PC-9 (cell line): ENCODE data around the gene OSCP1. TPM values are rescaled to one million over a fixed set of nuclear protein-coding genes. Genes with fewer than 3 reads are reported as not detected.

Experiments
- BruUV-seq: library from RNA; stranded (reverse); fragments of 400-500 nt; replicated peaks from 2 replicates; lab custom pipeline; 2021; lab: Mats Ljungman, UMichigan
- CTCF ChIA-PET: fragments of 300-600 bp; sonication (Branson Sonifier 250); formaldehyde crosslinking; loops from one replicate; lab custom pipeline; 2022; ENCODE audit warnings: antibody characterized with exemption; lab: Charles Lee
- POLR2A ChIA-PET: fragments of 300-600 bp; sonication (Branson Sonifier 250); formaldehyde crosslinking; loops from one replicate; lab custom pipeline; 2022; ENCODE audit warnings: antibody characterized with exemption; ENCODE audit not compliant: unreplicated experiment; lab: Charles Lee
- DNase-seq, 2 experiments: peaks; one replicate each; pipeline versions ENCODE4 v3.0.0 to v3.0.0-alpha.2; 2015 to 2022; ENCODE audit warnings: mixed read lengths in 1 of 2
- H2AFZ ChIP-seq: fragments of 200-600 bp; sonication (generic); 2 replicates; pipeline ENCODE4 v1.8.1; 2017; ENCODE audit warnings: antibody characterized with exemption
- H3F3A ChIP-seq: fragments of 200-600 bp; sonication (generic); 2 replicates; pipeline ENCODE4 v1.8.1; 2017; ENCODE audit warnings: antibody characterized with exemption, mild to moderate bottlenecking, low read depth; ENCODE audit not compliant: insufficient read depth
- H3K27ac ChIP-seq: fragments of 200-600 bp; sonication (generic); 2 replicates; pipeline ENCODE4 v1.6.1; 2016; ENCODE audit warnings: mixed run types
- H3K27me3 ChIP-seq: fragments of 200-600 bp; sonication (generic); 2 replicates; pipeline ENCODE4 v1.6.1; 2016; ENCODE audit warnings: low read depth, mixed run types; ENCODE audit not compliant: insufficient read depth
- H3K36me3 ChIP-seq: fragments of 200-600 bp; sonication (generic); 2 replicates; pipeline ENCODE4 v1.6.1; 2016; ENCODE audit warnings: low read depth, mixed run types
- H3K4me1 ChIP-seq: fragments of 200-600 bp; sonication (generic); replicated peaks from 2 replicates; pipeline ENCODE4 v1.6.1; 2016; ENCODE audit warnings: mixed run types; ENCODE audit not compliant: insufficient read depth
- H3K4me2 ChIP-seq: fragments of 200-600 bp; sonication (generic); 2 replicates; pipeline ENCODE4 v1.6.1; 2017; ENCODE audit warnings: mixed run types
- H3K4me3 ChIP-seq: fragments of 200-600 bp; sonication (generic); 2 replicates; pipeline ENCODE4 v1.6.1; 2016; ENCODE audit warnings: mixed run types
- H3K79me2 ChIP-seq: fragments of 200-600 bp; sonication (generic); 2 replicates; pipeline ENCODE4 v1.6.1; 2017; ENCODE audit warnings: low read depth, mixed run types
- H3K9me2 ChIP-seq: fragments of 200-600 bp; sonication (generic); 2 replicates; pipeline ENCODE4 v1.8.1; 2017; ENCODE audit warnings: mild to moderate bottlenecking; ENCODE audit not compliant: insufficient read depth
- H3K9me3 ChIP-seq: fragments of 200-600 bp; sonication (generic); 2 replicates; pipeline ENCODE4 v1.8.1; 2016; ENCODE audit warnings: low read depth; ENCODE audit not compliant: insufficient read depth
- H4K20me1 ChIP-seq: fragments of 200-600 bp; sonication (generic); 2 replicates; pipeline ENCODE4 v1.8.1; 2017; ENCODE audit not compliant: insufficient read depth
- EZH2 ChIP-seq: fragments of 200-600 bp; sonication (generic); IDR thresholded peaks from 2 replicates; pipeline ENCODE4 v1.8.0; 2017; ENCODE audit warnings: antibody characterized with exemption, low read depth
- intact Hi-C: fragments of 100-400 bp; cut with micrococcal nuclease; formaldehyde crosslinking; loops from one replicate; pipeline ENCODE4 v1.10.0; 2022; ENCODE audit not compliant: unreplicated experiment
- total RNA-seq: library from RNA; stranded (reverse); gene quantifications from 2 replicates; pipeline ENCODE4 v1.2.3, GENCODE V29; 2021
- TF ChIP-seq, protein P1 (sequence below): fragments of 200-600 bp; sonication (generic); conservative IDR thresholded peaks from 2 replicates; pipeline ENCODE4 v1.6.1; 2017; ENCODE audit warnings: mixed run types, antibody characterized with exemption, mild to moderate bottlenecking, moderate library complexity

Gene OSCP1
- total RNA-seq, 1 experiment from 2014 or later, result 25.7 TPM

DNA sequence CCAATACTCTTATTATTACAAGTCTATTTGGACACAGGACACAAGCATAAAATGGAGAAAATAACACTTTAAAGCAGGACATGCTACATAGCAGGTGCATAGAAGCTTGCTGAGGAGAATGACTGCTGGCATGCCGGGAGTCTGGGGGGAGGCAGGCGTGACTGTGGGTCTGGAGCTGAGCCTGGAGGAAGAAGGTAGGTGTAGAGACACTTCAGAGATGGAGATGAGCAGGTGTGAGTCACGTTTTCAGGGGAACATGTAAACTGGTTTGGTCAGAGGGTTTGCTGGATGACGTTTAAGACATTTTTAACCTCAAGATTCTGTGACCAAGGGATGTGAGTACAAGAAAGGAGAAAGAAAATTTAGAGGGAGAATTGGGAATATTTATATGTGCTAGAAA lies 24.5 kb downstream of the OSCP1 start:
- no peaks in the 10 kb centered on the region for H4K20me1 ChIP-seq
- peaks cover 10% of the 10 kb centered on the region for H3K4me1 ChIP-seq
- H3K36me3 ChIP-seq, result no peaks in the 10 kb centered on the region
- ChIA-PET CTCF (interaction anchor here (0.6 kb wide), 2 partner anchors 325 to 357 kb away, joined by 12 to 14 read pairs; no protein-coding TSS in a partner anchor), POLR2A (no interaction called here)
- no peak for TF ChIP-seq EZH2
- TF ChIP-seq, protein P1, sequence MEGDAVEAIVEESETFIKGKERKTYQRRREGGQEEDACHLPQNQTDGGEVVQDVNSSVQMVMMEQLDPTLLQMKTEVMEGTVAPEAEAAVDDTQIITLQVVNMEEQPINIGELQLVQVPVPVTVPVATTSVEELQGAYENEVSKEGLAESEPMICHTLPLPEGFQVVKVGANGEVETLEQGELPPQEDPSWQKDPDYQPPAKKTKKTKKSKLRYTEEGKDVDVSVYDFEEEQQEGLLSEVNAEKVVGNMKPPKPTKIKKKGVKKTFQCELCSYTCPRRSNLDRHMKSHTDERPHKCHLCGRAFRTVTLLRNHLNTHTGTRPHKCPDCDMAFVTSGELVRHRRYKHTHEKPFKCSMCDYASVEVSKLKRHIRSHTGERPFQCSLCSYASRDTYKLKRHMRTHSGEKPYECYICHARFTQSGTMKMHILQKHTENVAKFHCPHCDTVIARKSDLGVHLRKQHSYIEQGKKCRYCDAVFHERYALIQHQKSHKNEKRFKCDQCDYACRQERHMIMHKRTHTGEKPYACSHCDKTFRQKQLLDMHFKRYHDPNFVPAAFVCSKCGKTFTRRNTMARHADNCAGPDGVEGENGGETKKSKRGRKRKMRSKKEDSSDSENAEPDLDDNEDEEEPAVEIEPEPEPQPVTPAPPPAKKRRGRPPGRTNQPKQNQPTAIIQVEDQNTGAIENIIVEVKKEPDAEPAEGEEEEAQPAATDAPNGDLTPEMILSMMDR, result no peak
- no peaks in the 10 kb centered on the region for H3K9me3 ChIP-seq
- H2AFZ ChIP-seq, result no peak overlapping the region
- no peaks in the 10 kb centered on the region for H3K79me2 ChIP-seq
- no peak overlapping the region for H3K4me3 ChIP-seq
- DNase-seq, result peak; percentile 23 to 53
- intact Hi-C loops, result no loop called here
- BruUV-seq, result no TSS peak
- H3K4me2 ChIP-seq, result peak overlapping the region; percentile 11; the same call in 1 of the 2 replicates
- H3F3A ChIP-seq, result peaks cover 19% of the 10 kb centered on the region
- no peaks in the 10 kb centered on the region for H3K9me2 ChIP-seq
- H3K27ac ChIP-seq, result no peak overlapping the region
- H3K27me3 ChIP-seq, result no peaks in the 10 kb centered on the region

DNA sequence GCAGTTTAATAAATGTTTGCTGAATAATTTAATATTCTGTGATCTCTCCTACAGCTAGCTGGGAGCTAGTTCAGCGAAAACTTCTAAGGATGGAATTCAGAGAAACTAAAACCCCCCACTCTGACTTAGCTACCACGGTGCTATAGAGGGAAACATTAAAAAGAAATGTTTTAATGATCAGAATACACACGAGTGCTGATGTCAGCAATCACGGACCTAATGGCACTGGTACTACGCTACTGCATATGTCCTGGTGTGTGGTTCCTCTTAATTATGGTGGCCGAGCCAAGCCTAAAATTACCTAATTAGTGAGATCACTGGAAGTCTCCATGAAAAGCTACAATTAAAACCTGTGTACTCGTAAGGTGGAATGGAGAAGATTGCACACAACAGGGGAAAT lies 28.6 kb downstream of the OSCP1 start:
- H3K4me3 ChIP-seq, result no peak overlapping the region
- no peak overlapping the region for H3K4me2 ChIP-seq
- H4K20me1 ChIP-seq, result no peaks in the 10 kb centered on the region
- CTCF ChIA-PET, result interaction anchor here (0.6 to 1.6 kb wide), 4 partner anchors 23 to 185 kb away, joined by 3 read pairs; no protein-coding TSS in a partner anchor
- H2AFZ ChIP-seq, result no peak overlapping the region
- no peaks in the 10 kb centered on the region for H3K27me3 ChIP-seq
- peaks cover 24% of the 10 kb centered on the region for H3K4me1 ChIP-seq
- H3K9me2 ChIP-seq, result no peaks in the 10 kb centered on the region
- intact Hi-C loops, result loop anchor here (1.0 to 2.0 kb wide), 3 partner anchors 52 to 121 kb away; no protein-coding TSS in a partner anchor
- no peaks in the 10 kb centered on the region for H3K79me2 ChIP-seq
- H3K9me3 ChIP-seq, result no peaks in the 10 kb centered on the region
- TF ChIP-seq, protein P1, result no peak
- no peak for TF ChIP-seq EZH2
- H3K36me3 ChIP-seq, result no peaks in the 10 kb centered on the region
- no TSS peak for BruUV-seq
- peaks cover 21% of the 10 kb centered on the region for H3F3A ChIP-seq
- POLR2A ChIA-PET, result interaction anchor here (0.7 kb wide), 1 partner anchor 223 kb away, joined by 4 read pairs; no protein-coding TSS in a partner anchor
- no peak for DNase-seq
- H3K27ac ChIP-seq, result no peak overlapping the region

DNA sequence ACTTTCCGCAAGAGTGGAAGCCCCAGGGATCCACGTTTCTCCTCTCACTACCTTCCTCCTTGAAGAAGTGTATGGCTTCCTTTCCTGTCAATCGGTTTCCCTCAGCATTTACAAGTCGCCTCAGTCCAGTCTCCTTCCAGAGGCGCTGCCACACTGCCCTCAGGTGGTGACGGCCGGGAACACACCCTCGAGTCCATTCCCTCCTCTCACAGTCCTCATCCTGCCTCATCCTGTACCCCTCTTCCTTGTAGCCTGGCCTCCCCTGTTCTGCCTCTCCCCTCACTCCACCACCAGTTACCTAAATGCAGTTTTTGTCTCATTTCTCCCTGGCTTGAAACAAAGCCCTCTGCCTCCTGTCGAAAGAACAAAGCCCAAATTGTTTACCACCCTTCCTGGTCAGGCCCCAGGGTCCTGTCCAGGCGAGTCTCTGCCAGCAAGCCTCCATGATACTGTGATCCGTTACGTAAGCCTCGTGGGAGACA lies 29.4 kb downstream of the OSCP1 start:
- H3K36me3 ChIP-seq, result no peaks in the 10 kb centered on the region
- POLR2A ChIA-PET, result interaction anchor here (0.7 kb wide), 1 partner anchor 89 kb away, joined by 4 read pairs; no protein-coding TSS in a partner anchor
- H2AFZ ChIP-seq, result no peak overlapping the region
- H3K79me2 ChIP-seq, result no peaks in the 10 kb centered on the region
- H4K20me1 ChIP-seq, result no peaks in the 10 kb centered on the region
- no TSS peak for BruUV-seq
- H3K27me3 ChIP-seq, result no peaks in the 10 kb centered on the region
- no peak overlapping the region for H3K4me3 ChIP-seq
- no peaks in the 10 kb centered on the region for H3K9me3 ChIP-seq
- no peaks in the 10 kb centered on the region for H3K9me2 ChIP-seq
- H3K4me1 ChIP-seq, result peaks cover 21% of the 10 kb centered on the region
- intact Hi-C loops, result loop anchor here (1.0 to 2.0 kb wide), 7 partner anchors 34 to 322 kb away; partner anchors contain the start of gene TRAPPC3
- H3K4me2 ChIP-seq, result peak overlapping the region; percentile 25; the same call in 1 of the 2 replicates
- peak; percentile 72 to 93 for DNase-seq
- TF ChIP-seq, protein P1, result peak; percentile 91
- TF ChIP-seq EZH2, result no peak
- CTCF ChIA-PET, result interaction anchor here (1.6 kb wide), 1 partner anchor 121 kb away, joined by 3 read pairs; no protein-coding TSS in a partner anchor
- no peak overlapping the region for H3K27ac ChIP-seq
- H3F3A ChIP-seq, result peaks cover 15% of the 10 kb centered on the region
